MM.1S (cell line): ENCODE results near the gene ATP23.

Experiments used
- DNase-seq: peaks from one replicate; pipeline ENCODE4 v3.0.0-alpha.2; 2015
- H2AFZ ChIP-seq: fragments of 300-600 bp; sonication (generic); 2 replicates; pipeline ENCODE4 v1.6.0; 2016; ENCODE audit warnings: antibody characterized with exemption, low read length
- H3F3A ChIP-seq: fragments of 300-600 bp; sonication (generic); 2 replicates; pipeline ENCODE4 v1.6.1; 2016; ENCODE audit warnings: mild to moderate bottlenecking, antibody characterized with exemption, low read length, moderate library complexity, mixed read lengths; ENCODE audit not compliant: insufficient read depth
- H3K27ac ChIP-seq: fragments of 300-600 bp; sonication (generic); 2 replicates; pipeline ENCODE4 v1.5.1; 2016; ENCODE audit warnings: mild to moderate bottlenecking, low read length
- H3K27me3 ChIP-seq: fragments of 300-600 bp; sonication (generic); replicated peaks from 2 replicates; pipeline ENCODE4 v1.6.0; 2016; ENCODE audit warnings: low read length; ENCODE audit not compliant: insufficient read depth
- H3K36me3 ChIP-seq: fragments of 300-600 bp; sonication (generic); replicated peaks from 2 replicates; pipeline ENCODE4 v1.6.1; 2016; ENCODE audit warnings: mild to moderate bottlenecking, low read length, mixed read lengths; ENCODE audit not compliant: insufficient read depth
- H3K4me1 ChIP-seq: fragments of 300-600 bp; sonication (generic); 2 replicates; pipeline ENCODE4 v1.6.1; 2016; ENCODE audit warnings: low read length, mixed read lengths
- H3K4me2 ChIP-seq: fragments of 300-600 bp; sonication (generic); 2 replicates; pipeline ENCODE4 v1.6.0; 2016; ENCODE audit warnings: low read depth, low read length
- H3K4me3 ChIP-seq: fragments of 300-600 bp; sonication (generic); 2 replicates; pipeline ENCODE4 v1.5.1; 2016; ENCODE audit warnings: low read length, mixed read lengths
- H3K79me2 ChIP-seq: fragments of 300-600 bp; sonication (generic); 2 replicates; pipeline ENCODE4 v1.6.1; 2016; ENCODE audit warnings: mixed run types, low read length, mixed read lengths
- H3K9ac ChIP-seq: fragments of 300-600 bp; sonication (generic); 2 replicates; pipeline ENCODE4 v1.6.1; 2016; ENCODE audit warnings: low read length, mixed read lengths
- H3K9me2 ChIP-seq: fragments of 300-600 bp; sonication (generic); replicated peaks from 2 replicates; pipeline ENCODE4 v1.6.1; 2016; ENCODE audit warnings: mild to moderate bottlenecking, low read length, mixed read lengths; ENCODE audit not compliant: insufficient read depth
- H3K9me3 ChIP-seq: fragments of 300-600 bp; sonication (generic); replicated peaks from 2 replicates; pipeline ENCODE4 v1.6.1; 2016; ENCODE audit warnings: mild to moderate bottlenecking, low read length, mixed read lengths; ENCODE audit not compliant: insufficient read depth
- H4K20me1 ChIP-seq: fragments of 300-600 bp; sonication (generic); 2 replicates; pipeline ENCODE4 v1.6.1; 2016; ENCODE audit warnings: mild to moderate bottlenecking, low read length, moderate library complexity, mixed read lengths; ENCODE audit not compliant: insufficient read depth
- EZH2 ChIP-seq: fragments of 300-600 bp; sonication (generic); optimal IDR thresholded peaks from 2 replicates; pipeline ENCODE3; 2017; ENCODE audit warnings: low read depth, mild to moderate bottlenecking, antibody characterized with exemption, low read length, mixed read lengths
- EZH2phosphoT487 ChIP-seq: fragments of 300-600 bp; sonication (generic); IDR thresholded peaks from 2 replicates; pipeline ENCODE4 v1.6.1; 2018; ENCODE audit warnings: antibody characterized with exemption, low read length
- TF ChIP-seq, protein P1 (sequence below): fragments of 300-600 bp; sonication (generic); IDR thresholded peaks from 2 replicates; pipeline ENCODE4 v1.5.1; 2016; ENCODE audit warnings: antibody characterized with exemption, low read length, mixed read lengths

The ATP23 gene

GRCh38 chr12:57996520-57996919 lies 55.2 kb downstream of the ATP23 start:
- Histone ChIP-seq H3K9me3 (no peaks in the 10 kb centered on the region), H3K4me3 (no peak overlapping the region), H3K27me3 (no peaks in the 10 kb centered on the region), H3K9me2 (no peaks in the 10 kb centered on the region), H3K9ac (no peak overlapping the region), H3F3A (no peaks in the 10 kb centered on the region), H3K27ac (no peak overlapping the region), H3K4me1 (no peaks in the 10 kb centered on the region), H3K4me2 (no peak overlapping the region), H3K79me2 (no peaks in the 10 kb centered on the region), H3K36me3 (no peaks in the 10 kb centered on the region), H2AFZ (no peak overlapping the region), H4K20me1 (no peaks in the 10 kb centered on the region)
- DNase-seq, result no peak
- TF ChIP-seq, protein P1, sequence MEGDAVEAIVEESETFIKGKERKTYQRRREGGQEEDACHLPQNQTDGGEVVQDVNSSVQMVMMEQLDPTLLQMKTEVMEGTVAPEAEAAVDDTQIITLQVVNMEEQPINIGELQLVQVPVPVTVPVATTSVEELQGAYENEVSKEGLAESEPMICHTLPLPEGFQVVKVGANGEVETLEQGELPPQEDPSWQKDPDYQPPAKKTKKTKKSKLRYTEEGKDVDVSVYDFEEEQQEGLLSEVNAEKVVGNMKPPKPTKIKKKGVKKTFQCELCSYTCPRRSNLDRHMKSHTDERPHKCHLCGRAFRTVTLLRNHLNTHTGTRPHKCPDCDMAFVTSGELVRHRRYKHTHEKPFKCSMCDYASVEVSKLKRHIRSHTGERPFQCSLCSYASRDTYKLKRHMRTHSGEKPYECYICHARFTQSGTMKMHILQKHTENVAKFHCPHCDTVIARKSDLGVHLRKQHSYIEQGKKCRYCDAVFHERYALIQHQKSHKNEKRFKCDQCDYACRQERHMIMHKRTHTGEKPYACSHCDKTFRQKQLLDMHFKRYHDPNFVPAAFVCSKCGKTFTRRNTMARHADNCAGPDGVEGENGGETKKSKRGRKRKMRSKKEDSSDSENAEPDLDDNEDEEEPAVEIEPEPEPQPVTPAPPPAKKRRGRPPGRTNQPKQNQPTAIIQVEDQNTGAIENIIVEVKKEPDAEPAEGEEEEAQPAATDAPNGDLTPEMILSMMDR, result no peak
- TF ChIP-seq EZH2, result no peak
- TF ChIP-seq EZH2phosphoT487, result no peak

- no peaks in the 10 kb centered on the region for H3K36me3 ChIP-seq
- H3K4me2 ChIP-seq, result no peak overlapping the region
- no peak overlapping the region for H3K27ac ChIP-seq
- H3F3A ChIP-seq, result no peaks in the 10 kb centered on the region
- no peak overlapping the region for H3K9ac ChIP-seq
- no peak for TF ChIP-seq EZH2phosphoT487
- TF ChIP-seq, protein P1, result no peak
- no peak for TF ChIP-seq EZH2
- H3K9me2 ChIP-seq, result no peaks in the 10 kb centered on the region
- no peaks in the 10 kb centered on the region for H4K20me1 ChIP-seq
- DNase-seq, result no peak
- no peak overlapping the region for H2AFZ ChIP-seq
- H3K4me1 ChIP-seq, result no peaks in the 10 kb centered on the region
- H3K79me2 ChIP-seq, result no peaks in the 10 kb centered on the region
- no peak overlapping the region for H3K4me3 ChIP-seq
- H3K27me3 ChIP-seq, result no peaks in the 10 kb centered on the region
- no peaks in the 10 kb centered on the region for H3K9me3 ChIP-seq
These were observed 56.9 kb downstream of the ATP23 start for GRCh38 chr12:57998251-57998650.

DNA sequence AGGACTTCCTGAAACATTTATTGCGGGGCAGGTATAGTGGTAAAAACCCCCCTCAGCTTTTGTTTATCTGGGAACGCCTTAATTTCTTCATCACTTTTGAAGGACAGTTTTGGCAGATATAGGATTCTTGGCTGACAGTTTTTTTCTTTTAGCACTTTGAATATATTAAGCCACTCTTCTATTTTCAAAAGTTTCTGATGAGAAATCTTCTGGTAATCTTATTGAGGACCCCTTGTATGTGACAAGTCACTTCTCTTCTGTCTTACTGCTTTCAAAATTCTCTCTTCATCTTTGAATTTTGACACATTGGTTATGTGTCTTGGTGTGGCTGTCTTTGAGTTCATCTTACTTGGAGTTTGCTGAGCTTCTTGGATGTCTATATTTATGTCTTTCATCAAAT lies 59.1 kb downstream of the ATP23 start:
- no peak overlapping the region for H3K27ac ChIP-seq
- H2AFZ ChIP-seq, result no peak overlapping the region
- no peaks in the 10 kb centered on the region for H3K9me3 ChIP-seq
- no peaks in the 10 kb centered on the region for H3K79me2 ChIP-seq
- H3K36me3 ChIP-seq, result no peaks in the 10 kb centered on the region
- H3F3A ChIP-seq, result no peaks in the 10 kb centered on the region
- TF ChIP-seq EZH2 (no peak), EZH2phosphoT487 (no peak)
- TF ChIP-seq, protein P1, result no peak
- no peak overlapping the region for H3K4me2 ChIP-seq
- H3K4me1 ChIP-seq, result no peaks in the 10 kb centered on the region
- no peaks in the 10 kb centered on the region for H3K9me2 ChIP-seq
- H3K4me3 ChIP-seq, result no peak overlapping the region
- no peak overlapping the region for H3K9ac ChIP-seq
- no peaks in the 10 kb centered on the region for H4K20me1 ChIP-seq
- no peak for DNase-seq
- H3K27me3 ChIP-seq, result no peaks in the 10 kb centered on the region

DNA sequence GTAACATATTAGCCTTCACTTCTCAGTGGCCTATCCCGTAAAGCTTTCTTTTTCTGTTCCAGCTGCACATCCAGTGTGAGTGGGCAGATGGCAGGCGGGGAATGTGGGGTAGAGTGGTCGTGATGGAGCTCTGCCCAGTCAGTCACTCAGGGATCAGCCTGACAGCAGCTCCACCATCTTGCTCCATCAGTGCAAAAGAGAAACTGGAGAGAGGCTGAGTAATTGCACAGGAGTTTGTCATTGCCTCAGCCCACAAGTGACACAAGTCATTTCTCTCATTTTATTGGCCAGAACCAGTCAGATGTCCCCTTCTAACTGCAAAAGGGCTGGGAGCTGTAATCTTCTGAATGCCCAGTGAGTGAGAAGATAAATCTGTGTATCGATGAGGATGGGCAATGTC lies 66.5 kb downstream of the ATP23 start:
- H2AFZ ChIP-seq, result no peak overlapping the region
- H3K4me3 ChIP-seq, result no peak overlapping the region
- H3K4me1 ChIP-seq, result no peaks in the 10 kb centered on the region
- H3K79me2 ChIP-seq, result no peaks in the 10 kb centered on the region
- H4K20me1 ChIP-seq, result no peaks in the 10 kb centered on the region
- no peak for DNase-seq
- no peak overlapping the region for H3K27ac ChIP-seq
- H3K9ac ChIP-seq, result no peak overlapping the region
- no peaks in the 10 kb centered on the region for H3K36me3 ChIP-seq
- TF ChIP-seq EZH2, result no peak
- TF ChIP-seq, protein P1, result no peak
- TF ChIP-seq EZH2phosphoT487, result no peak
- no peaks in the 10 kb centered on the region for H3K9me2 ChIP-seq
- no peaks in the 10 kb centered on the region for H3K27me3 ChIP-seq
- H3F3A ChIP-seq, result no peaks in the 10 kb centered on the region
- H3K4me2 ChIP-seq, result no peak overlapping the region
- H3K9me3 ChIP-seq, result no peaks in the 10 kb centered on the region
